Breast epithelium (tissue), 3 donors: Measurements from ENCODE around the gene DND1.

Experiments
- POLR2A ChIP-seq: fragments of 450-650 bp; IDR thresholded peaks from one replicate; pipeline ENCODE4 v1.6.1; 2016; ENCODE audit warnings: antibody characterized with exemption, mild to moderate bottlenecking, moderate library complexity
- POLR2AphosphoS5 ChIP-seq, 3 donors: sonication (generic); formaldehyde crosslinking; IDR thresholded peaks; one replicate each; pipeline ENCODE4 v1.6.1; 2017; ENCODE audit warnings: antibody characterized with exemption in 3 of 3
- TF ChIP-seq, protein P1 (sequence below), 3 donors: fragments of 450-650 bp; IDR thresholded peaks; one replicate each; pipeline ENCODE4 v1.5.1; 2016 to 2017; ENCODE audit warnings: antibody characterized with exemption in 3 of 3, mild to moderate bottlenecking in 3 of 3, moderate library complexity in 3 of 3

GRCh38 chr5:140635291-140636257 is 37.8 kb downstream of the DND1 start:
- TF ChIP-seq POLR2AphosphoS5 (IDR thresholded peaks at IDR 0.05) (no peak), POLR2A (no peak)
- TF ChIP-seq, protein P1, sequence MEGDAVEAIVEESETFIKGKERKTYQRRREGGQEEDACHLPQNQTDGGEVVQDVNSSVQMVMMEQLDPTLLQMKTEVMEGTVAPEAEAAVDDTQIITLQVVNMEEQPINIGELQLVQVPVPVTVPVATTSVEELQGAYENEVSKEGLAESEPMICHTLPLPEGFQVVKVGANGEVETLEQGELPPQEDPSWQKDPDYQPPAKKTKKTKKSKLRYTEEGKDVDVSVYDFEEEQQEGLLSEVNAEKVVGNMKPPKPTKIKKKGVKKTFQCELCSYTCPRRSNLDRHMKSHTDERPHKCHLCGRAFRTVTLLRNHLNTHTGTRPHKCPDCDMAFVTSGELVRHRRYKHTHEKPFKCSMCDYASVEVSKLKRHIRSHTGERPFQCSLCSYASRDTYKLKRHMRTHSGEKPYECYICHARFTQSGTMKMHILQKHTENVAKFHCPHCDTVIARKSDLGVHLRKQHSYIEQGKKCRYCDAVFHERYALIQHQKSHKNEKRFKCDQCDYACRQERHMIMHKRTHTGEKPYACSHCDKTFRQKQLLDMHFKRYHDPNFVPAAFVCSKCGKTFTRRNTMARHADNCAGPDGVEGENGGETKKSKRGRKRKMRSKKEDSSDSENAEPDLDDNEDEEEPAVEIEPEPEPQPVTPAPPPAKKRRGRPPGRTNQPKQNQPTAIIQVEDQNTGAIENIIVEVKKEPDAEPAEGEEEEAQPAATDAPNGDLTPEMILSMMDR (IDR thresholded peaks at IDR 0.05): no peak
